NCI-H69 (cell line): Measurements from ENCODE around the gene PRKACB.
A peak's percentile ranks its signal among the peaks of the same experiment; 100 is the strongest.

Source experiments
- DNase-seq: peaks from one replicate; lab custom pipeline; 2025; lab: John Stamatoyannopoulos, UW

Gene PRKACB

DNA sequence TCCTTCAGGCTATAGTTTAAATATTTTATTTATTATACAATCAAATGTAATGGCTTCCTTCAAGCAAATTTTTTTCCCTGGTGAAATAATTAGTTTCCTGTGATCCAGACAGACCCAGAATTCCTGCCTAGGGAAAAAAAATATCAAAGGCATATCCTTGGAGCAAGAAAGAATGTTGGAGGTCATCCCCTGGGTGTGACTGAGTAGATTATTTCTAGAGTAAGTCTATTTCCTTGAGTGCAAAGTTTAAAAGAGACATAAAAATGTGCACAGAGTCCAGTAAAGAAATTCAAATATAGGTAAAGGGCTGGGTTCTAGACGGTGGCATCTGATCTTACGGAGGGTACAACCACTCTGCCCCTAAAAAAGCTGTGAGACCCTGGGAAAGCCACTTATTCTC is 125.2 kb downstream of the PRKACB start:
- no peak for DNase-seq

- peak; percentile 94 for DNase-seq
Measured at GRCh38 chr1:84271441-84272151, 127.5 kb downstream of the PRKACB start.

DNA sequence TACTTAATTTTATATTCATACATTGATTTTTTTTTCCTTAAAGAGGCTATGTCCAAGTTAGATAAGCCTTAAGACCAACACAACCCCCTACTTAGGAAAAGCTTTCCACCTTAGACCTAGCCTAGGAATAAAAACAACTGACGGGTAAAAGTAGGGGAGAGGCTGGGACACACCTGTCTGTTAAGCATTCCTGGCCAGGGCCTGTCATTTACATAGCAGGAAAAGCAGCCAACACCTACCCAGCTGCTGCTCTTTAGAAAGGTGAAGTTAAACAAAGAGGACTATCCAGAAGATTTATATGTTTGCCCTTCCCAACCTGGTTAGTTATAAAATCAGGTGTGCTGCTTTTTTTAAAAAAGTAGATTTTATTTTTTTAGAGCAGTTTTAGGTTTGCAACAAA is 128.3 kb downstream of the PRKACB start:
- peak; percentile 89 for DNase-seq

DNA sequence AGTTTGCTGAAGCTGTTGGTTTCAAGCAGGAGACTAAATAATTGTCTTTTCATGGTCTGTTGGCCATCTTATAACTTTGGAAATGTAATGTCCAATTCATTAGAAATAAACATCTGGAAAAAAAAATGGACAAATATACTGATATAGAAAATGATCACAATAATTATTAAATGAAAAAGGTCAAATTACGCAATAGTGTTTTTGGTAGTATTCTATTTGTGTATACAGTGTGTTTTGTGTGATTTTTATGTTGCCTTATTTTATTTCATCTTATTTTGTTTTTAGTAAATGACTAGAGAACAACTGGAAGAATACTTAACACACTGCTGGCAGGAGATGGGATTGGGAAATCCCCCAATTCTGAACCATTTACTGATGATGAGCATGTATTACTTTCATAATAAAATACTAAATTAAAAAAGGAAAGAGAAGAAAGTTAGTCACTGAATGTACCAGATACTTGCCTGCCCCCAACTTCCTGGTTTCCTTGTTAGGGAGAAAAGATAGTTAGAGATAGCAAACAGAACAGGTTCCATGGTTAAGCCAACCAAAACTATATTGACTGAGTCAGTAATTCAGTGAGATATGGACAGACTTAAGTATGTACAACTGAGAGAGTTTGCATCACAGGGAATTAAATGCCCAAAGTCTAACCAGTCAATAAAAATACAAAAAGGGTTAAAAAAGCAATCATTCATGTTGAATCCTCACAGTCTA is 133.4 kb downstream of the PRKACB start:
- DNase-seq, result no peak

DNA sequence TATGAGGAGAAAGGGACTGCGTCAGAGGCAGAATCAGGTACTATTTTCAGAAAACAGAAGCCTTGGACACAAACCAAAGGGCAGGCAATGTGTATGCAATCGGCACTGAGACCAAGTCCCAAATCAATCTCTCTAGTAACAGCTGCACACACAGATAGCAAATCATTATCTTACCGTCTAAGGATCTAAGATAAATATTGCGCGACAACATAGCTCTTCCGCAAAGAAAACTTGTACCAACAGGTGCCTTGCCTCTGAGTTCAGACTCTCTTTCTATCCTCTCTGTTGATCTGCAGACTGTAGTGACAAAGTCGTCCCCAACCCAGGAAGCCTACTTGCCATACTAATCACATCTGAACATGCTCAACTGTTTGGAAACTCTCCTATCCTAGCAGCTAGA is 134.8 kb downstream of the PRKACB start:
- DNase-seq, result no peak

GRCh38 chr1:84280912-84281311 is 136.8 kb downstream of the PRKACB start:
- no peak for DNase-seq

DNA sequence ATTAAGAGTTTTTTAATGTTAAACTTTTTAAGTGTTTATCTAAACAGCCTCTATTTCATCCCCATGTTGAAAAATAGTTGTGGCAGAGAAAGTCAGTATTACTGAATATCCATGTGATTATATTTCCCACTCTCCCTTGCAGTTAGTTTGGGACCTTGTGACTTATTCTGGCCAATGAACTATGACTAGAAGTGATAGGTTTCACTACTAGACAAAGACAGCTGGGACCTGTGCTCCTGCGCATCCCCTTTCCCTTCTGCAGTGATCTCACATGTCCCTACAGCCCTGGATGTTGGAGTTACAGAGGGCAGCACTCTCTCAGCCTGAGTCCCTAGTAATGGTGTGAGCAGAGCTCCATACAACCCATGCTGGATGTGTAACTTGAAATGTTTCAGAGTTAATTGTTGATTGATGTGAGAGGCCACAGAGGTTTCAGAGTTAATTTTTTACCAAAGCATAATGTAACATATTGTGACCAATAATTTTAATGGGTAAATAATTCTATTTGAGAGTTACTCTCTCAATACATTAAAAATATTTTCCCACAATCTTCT is 138.8 kb downstream of the PRKACB start:
- no peak for DNase-seq

DNA sequence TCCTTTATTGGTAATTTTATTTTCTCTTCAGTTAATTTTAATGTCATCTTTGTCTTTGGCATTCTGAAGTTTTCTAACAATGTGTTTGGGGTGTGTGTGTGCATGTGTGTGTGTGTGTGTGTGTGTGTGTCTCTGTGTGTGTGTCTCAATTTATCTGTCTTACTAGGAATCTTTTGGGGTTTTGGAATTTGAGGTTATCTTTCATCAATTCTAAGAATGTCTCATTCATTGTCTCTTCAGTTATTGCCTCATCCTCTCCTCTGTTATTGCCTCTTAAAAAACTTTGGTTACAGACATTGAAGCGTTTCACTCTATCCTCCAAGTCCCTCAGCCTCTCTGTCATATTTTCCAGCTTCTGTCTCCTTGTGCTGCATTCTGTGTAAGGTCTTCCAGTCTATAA is 139.3 kb downstream of the PRKACB start:
- DNase-seq, result no peak

DNA sequence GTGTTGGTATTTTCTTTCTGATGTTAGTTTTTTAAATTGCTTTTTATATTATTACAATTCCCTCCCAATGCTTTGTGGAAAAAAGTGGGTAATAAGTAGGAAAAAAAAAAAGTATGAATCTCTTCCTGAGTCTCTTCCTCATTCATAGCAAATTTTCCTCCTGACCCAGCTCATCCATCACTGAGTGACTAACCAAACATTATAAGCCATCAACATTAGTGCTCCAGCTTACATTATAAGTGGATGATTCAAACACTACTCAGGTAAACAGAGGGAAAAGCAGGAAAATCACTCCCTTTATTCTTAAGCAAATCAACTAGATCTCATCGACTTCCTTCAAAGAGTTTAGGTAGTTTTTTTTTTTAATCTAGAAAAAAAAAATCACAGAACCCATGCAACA is 142.0 kb downstream of the PRKACB start:
- DNase-seq, result no peak

DNA sequence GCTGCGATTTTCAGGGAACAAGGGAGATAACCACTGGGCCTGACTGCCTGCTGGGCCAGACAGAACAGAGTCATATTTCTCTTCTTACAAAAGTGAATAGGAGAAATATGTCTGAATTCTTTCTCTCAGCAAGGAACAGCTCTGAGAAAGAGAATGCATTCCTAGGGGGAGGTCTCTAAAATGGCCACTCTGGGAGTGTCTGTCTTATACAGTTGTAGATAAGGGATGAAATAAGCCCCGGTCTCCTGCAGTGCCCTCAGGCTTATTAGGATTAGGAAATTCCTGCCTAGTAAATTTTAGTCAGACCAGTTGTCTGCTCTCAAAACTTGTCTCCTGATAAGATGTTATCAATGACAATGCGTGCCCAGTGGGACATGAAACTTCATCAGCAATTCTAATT is 143.3 kb downstream of the PRKACB start:
- DNase-seq, result peak; percentile 4
